GM23338 (cell line): ENCODE data around the gene RAB9B.

Source experiments
- EZH2 ChIP-seq: fragments of 200-600 bp; sonication (generic); IDR thresholded peaks from one replicate; pipeline ENCODE4 v1.8.0; 2017; ENCODE audit warnings: antibody characterized with exemption, mild to moderate bottlenecking, low read depth; ENCODE audit not compliant: unreplicated experiment
- EZH2phosphoT487 ChIP-seq: fragments of 200-600 bp; sonication (generic); IDR thresholded peaks from one replicate; pipeline ENCODE4 v1.8.1; 2018; ENCODE audit warnings: antibody characterized with exemption; ENCODE audit not compliant: unreplicated experiment
- JUNB ChIP-seq: IDR thresholded peaks from one replicate; pipeline ENCODE4 v1.6.1; 2016; ENCODE audit warnings: antibody characterized with exemption; ENCODE audit not compliant: unreplicated experiment
- NANOG ChIP-seq: IDR thresholded peaks from 2 replicates; pipeline ENCODE4 v1.6.1; 2016; ENCODE audit warnings: antibody characterized with exemption, borderline replicate concordance
- POLR2AphosphoS5 ChIP-seq: IDR thresholded peaks from 2 replicates; pipeline ENCODE4 v1.6.1; 2016; ENCODE audit warnings: antibody characterized with exemption, low read depth
- ZNF114 ChIP-seq: fragments of 250-450 bp; sonication (Bioruptor Pico); IDR thresholded peaks from 2 replicates; pipeline ENCODE4 v1.5.0; 2020; ENCODE audit warnings: mild to moderate bottlenecking, moderate library complexity
- TF ChIP-seq, protein P1 (sequence below), 2 experiments: fragments of 200-600 bp in 1 of 2; sonication (generic) in 1 of 2; conservative IDR thresholded peaks; 2 replicates each; pipeline versions ENCODE4 v1.5.1 to v1.6.1; 2016 to 2017; ENCODE audit warnings: antibody characterized with exemption in 2 of 2, low read depth in 2 of 2, mild to moderate bottlenecking in 2 of 2, moderate library complexity in 1 of 2
- TF ChIP-seq, protein P2 (sequence below): IDR thresholded peaks from one replicate; pipeline ENCODE4 v1.6.1; 2018; ENCODE audit warnings: antibody characterized with exemption; ENCODE audit not compliant: unreplicated experiment

DNA sequence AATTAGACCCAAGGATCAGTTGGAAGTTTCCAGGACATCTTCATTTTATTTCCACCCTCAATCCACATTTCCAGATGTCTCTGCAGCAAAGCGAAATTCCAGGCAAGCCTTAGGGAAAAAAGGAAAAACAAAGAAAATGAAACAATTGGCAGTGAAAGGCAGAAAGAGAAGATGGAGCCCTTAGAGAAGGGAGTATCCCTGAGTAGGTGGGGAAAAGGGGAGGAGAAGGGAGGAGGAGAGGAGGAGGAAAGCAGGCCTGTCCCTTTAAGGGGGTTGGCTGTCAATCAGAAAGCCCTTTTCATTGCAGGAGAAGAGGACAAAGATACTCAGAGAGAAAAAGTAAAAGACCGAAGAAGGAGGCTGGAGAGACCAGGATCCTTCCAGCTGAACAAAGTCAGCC lies 55.5 kb downstream of the RAB9B start, which contains the start of gene PLP1:
- no peak for TF ChIP-seq EZH2
- TF ChIP-seq, protein P1, sequence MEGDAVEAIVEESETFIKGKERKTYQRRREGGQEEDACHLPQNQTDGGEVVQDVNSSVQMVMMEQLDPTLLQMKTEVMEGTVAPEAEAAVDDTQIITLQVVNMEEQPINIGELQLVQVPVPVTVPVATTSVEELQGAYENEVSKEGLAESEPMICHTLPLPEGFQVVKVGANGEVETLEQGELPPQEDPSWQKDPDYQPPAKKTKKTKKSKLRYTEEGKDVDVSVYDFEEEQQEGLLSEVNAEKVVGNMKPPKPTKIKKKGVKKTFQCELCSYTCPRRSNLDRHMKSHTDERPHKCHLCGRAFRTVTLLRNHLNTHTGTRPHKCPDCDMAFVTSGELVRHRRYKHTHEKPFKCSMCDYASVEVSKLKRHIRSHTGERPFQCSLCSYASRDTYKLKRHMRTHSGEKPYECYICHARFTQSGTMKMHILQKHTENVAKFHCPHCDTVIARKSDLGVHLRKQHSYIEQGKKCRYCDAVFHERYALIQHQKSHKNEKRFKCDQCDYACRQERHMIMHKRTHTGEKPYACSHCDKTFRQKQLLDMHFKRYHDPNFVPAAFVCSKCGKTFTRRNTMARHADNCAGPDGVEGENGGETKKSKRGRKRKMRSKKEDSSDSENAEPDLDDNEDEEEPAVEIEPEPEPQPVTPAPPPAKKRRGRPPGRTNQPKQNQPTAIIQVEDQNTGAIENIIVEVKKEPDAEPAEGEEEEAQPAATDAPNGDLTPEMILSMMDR (conservative IDR thresholded peaks at IDR 0.05; ENCODE audit: low read depth in 2 of 2), result no peak
- TF ChIP-seq, protein P2, sequence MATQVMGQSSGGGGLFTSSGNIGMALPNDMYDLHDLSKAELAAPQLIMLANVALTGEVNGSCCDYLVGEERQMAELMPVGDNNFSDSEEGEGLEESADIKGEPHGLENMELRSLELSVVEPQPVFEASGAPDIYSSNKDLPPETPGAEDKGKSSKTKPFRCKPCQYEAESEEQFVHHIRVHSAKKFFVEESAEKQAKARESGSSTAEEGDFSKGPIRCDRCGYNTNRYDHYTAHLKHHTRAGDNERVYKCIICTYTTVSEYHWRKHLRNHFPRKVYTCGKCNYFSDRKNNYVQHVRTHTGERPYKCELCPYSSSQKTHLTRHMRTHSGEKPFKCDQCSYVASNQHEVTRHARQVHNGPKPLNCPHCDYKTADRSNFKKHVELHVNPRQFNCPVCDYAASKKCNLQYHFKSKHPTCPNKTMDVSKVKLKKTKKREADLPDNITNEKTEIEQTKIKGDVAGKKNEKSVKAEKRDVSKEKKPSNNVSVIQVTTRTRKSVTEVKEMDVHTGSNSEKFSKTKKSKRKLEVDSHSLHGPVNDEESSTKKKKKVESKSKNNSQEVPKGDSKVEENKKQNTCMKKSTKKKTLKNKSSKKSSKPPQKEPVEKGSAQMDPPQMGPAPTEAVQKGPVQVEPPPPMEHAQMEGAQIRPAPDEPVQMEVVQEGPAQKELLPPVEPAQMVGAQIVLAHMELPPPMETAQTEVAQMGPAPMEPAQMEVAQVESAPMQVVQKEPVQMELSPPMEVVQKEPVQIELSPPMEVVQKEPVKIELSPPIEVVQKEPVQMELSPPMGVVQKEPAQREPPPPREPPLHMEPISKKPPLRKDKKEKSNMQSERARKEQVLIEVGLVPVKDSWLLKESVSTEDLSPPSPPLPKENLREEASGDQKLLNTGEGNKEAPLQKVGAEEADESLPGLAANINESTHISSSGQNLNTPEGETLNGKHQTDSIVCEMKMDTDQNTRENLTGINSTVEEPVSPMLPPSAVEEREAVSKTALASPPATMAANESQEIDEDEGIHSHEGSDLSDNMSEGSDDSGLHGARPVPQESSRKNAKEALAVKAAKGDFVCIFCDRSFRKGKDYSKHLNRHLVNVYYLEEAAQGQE, result no peak
- no peak for TF ChIP-seq EZH2phosphoT487
- no peak for TF ChIP-seq POLR2AphosphoS5
- TF ChIP-seq JUNB, result no peak
- no peak for TF ChIP-seq NANOG
- TF ChIP-seq ZNF114 (CRISPR knock-in tag), result no peak
